Muscle of arm (tissue), 12 donors: ENCODE results near the gene FSIP1. TPM values are rescaled to one million over a fixed set of nuclear protein-coding genes. Genes with fewer than 3 reads are reported as not detected.

Source experiments
- DNase-seq: peaks from one replicate; pipeline ENCODE4 v3.0.0-alpha.2; 2013
- polyA plus RNA-seq, 12 donors: library from polyadenylated mRNA; unstranded; fragments of 120-200 nt; gene quantifications; one replicate each; pipeline ENCODE4 v1.2.1, GENCODE V29; 2013; ENCODE audit not compliant: insufficient read length in 12 of 12

Gene FSIP1
- polyA plus RNA-seq, 12 donors = 0.11 to 0.97 (median 0.43) TPM; not detected in 2

DNA sequence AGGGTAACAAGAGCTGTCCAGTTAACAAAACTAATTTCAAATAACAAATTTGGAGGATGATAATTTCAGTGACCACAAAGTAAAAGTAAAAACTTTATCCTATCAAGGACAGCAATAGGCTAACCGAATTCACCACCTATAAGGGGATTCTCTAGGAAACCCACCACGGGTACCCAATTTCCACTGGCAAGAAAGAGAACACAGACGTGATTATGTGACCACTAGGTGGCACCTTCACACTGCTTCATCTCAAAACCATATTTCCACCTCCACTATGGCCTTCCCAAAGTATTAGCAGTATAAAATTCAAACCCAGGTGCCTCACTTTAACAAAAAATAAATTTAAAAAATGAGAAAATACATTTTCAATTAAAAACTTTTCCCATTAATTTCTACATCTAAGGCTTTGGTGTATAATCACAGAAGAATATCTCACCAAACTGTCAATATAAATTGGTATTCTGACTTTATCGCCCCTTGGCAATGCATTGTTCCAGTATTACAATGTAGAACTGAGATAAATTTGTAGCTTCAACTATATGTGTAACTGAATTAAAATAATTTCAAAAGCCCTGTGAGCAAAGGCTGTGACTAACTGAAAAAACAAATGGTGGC, 96.5 kb downstream of the FSIP1 start:
- peak; percentile 74 for DNase-seq

DNA sequence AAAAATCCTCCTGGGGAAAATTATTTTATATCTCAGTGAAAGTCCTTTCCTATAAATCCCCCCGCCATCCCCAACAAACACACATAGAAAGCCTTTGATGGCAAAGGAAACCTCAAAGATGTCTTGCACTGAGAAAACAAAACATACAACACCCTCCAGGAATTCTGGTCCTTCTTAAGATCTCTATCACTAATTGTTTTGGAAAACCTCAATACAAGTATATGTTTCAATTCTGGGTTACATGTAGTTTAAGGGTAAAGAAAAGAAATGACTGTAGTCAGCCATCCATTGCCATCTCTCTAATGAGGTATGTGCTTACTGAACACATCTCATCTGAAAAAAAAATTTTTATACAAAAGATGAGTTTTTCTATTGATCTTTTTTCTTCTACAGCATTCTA, 97.3 kb downstream of the FSIP1 start:
- DNase-seq = no peak

DNA sequence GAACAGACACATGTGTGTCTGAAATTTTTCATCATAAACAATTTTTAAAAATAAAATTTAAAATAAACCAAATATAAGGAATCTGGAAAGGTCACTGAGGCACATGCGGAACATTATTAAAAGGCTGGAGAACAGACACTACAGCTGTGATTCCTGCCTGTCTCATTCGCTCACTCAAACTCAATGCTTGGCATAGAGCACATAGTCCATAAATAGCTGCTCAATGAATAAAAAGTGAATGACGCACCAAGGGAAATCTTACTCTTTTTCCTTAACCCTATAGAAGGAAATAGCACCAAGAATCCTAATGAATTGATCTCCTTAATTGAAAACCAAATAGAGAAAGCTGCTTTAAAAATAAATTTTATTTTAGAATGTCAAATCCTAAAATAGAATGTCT, 98.4 kb downstream of the FSIP1 start:
- DNase-seq = no peak

DNA sequence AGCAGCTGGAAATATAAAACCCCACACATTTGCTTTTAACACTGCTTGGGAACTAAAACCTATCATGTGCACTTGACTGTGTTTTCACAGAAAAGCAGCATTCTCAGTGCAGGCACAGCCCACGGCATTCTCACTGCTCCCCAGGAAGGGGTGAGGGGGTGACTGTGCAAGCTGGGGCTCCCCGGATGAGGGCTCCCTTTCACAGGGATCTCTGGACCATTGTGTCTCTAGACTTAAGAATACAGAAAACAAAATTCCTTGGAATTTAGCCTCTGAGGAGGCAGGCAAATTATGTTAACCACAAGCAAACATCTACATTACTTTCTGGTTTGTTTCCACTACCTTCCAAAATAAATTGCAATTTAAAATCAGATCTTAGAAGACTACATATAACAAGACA, 100.3 kb downstream of the FSIP1 start:
- no peak for DNase-seq

DNA sequence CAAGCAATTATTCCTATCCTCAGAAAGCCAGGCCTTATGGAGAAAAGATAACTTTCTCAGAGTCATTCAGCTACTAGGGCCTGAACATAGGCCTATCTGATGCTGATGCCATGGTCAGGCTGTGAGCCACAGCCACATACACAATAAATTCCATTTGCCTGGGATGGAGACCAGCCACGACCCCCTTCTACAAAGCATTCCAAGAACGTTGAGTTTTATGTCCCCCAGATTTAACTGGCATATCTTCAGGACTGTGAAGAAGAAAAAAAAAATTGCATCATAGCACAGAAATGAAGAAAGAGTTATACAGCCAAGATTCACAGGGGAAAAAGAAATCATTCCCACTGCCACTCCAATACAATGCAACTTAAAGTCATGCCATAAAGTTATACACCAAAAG, 101.8 kb downstream of the FSIP1 start:
- no peak for DNase-seq

DNA sequence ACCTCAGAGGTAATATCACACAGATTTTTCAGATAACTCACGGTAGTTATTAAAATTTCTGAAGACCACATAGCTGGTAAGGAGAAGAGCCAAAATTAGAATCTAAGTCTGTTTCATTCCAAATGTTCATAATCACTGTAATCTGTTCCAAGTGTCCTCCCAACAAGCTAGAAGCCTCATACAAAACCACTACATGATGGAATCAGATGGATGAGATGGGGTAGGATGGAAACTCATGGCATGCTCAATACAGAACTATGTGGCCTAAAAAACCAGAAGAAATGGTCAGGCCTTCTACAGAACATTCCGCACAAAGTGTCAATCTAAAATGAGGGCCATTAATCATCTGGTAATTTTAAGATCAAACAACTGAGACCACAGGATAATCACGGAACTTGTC, 110.0 kb downstream of the FSIP1 start:
- no peak for DNase-seq

DNA sequence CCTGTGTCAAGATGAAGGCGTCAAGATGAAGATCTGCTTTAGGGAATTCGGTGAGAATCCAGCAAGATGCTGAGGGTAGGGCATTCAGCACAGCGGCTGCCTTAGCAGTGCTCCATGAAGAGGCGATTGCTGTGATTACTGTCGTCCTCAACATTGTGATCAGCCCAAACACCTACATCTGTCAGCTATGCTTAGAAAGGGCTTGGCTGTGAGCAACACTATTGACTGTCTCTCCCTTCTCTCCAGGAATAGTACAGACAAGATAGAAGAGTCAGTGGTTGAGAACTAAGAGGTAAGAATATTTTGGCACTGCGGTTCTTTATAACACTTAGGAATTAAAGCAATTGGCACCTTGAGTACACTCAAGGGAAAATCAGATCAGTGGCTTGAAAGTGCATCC, 110.5 kb downstream of the FSIP1 start:
- no peak for DNase-seq

DNA sequence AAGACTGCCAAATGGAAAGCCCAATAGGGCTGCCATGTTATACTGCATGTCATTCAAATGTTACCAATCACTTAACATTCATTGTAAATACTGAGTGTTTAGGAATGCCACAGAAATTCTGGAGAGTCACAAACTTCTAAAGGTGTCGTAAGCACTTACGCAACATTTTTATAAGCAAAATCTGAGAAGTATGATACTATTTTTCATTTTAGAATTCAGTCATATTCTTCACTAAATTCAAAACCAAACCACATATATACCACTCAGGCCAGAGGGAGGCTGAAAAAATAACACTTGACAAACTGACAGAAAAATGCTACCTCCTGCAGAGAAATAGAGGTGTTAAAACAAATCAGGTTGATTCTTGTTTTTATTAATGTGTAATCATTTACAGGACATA, 112.0 kb downstream of the FSIP1 start:
- no peak for DNase-seq

DNA sequence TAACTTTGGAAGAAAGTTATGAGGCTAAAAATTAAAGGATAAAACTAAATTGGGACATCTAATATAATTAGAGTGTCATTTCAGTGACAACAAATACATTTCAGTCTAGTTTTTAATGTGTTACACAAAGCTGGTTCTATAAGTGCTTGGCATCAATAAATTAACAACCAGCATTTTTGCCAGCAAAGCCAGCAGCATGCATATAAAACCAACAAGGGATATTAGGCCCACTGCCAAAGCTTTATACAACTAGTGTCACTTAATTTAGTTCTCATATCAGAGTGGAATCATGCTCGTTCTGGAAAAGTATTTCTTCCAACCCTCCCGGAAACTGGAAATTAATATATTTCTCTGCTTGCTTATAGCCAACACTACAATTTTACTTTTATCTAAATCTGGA, 113.0 kb downstream of the FSIP1 start:
- no peak for DNase-seq

DNA sequence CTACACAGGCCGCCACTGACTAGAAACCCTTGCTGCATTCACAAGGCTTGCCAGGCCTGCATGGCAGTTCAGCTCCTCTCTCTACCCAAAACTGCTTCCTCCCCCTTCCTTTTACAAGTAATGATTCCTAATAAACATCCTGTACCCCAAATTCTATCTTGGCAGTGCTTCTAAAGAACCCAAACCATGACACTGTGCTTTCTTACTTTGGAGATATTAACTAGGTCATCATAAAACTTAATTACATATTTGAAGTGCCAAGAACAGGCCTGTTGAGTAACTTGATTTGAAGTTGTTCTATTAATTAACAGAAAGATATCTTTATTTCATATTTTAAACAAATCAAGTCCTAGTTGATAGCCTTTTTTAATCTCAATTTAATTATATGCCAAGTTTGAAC, 113.4 kb downstream of the FSIP1 start:
- no peak for DNase-seq

DNA sequence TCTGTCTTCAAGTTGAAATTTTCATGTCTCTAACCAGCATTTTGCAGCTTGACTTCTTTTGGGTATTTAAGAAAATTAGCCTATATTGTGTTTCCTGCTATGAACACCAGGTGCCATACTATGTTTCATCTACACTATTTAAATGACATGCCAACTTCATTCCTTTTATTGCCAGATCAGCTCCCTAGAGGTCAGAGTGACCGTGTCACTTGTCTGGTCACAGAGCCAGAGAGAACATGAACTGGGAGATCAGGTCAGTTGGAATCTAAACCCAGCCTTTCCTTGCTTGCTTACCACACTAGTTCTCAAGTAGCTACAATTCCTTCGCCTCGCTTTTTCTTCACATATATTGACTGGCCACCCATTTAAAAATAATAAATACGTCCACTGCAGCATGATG, 114.2 kb downstream of the FSIP1 start:
- DNase-seq = no peak

DNA sequence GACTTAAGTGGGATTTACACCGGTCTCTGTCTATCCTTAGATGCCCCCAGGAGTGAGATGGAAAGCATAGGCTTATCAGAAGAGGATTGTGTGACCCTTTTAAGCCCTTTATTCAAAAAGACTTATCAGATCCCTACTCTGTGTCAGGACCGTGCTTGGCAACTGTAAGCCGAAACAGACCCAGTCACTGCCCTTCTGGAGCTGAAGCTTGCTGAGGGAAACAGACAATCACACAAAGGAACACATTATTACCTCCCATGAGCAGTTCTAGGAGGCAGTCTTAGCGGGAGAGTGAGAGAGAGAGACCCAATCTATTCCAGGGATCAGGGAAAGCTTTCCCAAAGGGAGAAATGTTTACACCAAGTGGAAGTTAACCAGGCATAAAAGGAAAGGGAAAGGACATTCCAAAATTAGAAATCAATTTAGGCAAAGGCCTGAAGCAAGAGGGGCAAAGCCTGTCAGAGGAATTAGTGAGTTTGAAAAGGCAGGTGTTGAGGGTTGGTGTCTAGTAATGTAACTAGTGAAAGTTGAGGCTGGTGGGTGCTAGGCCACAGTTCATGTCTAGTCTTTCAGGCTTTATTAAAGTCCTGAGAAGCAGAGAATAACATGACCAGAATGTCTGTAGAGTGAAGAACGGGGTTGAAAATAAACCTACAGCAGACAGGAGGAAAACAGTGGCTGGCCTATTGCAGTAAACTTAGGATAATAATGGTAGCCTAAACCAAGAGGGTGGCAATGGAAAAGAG, 115.1 kb downstream of the FSIP1 start:
- DNase-seq = no peak

DNA sequence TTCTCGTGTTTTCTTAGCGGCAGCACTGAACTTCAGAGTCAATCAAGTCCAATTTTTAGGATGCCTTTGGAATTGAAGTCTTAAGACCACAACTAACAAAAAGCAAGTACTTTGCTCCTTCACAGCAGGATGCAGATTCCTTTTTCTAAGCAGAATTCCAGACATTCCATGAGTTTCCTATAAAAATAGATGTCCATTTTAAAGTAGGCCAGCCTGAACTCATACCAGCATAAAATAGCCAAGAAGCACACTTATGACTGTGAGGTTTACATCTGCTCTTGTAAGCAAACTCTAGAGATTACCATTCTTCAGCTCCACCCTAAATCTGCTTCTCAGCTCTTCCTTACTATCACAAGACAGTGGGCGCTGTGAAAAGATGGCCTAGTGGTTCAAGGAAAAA, 116.0 kb downstream of the FSIP1 start:
- no peak for DNase-seq

DNA sequence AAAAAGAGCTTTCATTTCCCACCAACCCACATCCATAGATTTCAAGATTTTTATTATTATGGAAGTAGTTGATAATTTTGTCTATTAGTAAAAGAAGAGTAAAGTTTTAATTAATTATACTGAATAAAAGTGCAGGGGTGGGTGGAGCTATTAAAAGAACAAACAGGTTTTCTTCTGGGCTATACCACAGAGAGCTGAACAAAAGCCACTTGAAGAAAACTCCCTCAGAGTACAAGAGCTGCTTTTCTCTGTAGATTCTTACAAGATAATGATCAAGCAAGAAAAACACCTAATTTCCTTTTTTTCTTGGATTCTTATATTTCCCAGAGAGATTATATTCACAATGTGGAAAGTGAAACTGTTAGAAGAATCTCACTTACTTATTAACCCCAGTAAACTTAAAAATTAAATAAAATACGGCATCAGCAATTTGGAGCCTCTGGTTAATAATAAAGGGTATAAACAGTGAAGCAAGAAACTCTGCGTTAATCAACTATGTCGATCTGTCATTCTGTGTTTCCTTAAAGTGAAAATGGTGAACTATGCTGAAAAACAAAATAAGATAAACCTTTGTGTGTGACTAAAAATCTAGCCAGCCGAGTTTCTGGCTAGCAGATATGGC, 116.9 kb downstream of the FSIP1 start:
- no peak for DNase-seq

DNA sequence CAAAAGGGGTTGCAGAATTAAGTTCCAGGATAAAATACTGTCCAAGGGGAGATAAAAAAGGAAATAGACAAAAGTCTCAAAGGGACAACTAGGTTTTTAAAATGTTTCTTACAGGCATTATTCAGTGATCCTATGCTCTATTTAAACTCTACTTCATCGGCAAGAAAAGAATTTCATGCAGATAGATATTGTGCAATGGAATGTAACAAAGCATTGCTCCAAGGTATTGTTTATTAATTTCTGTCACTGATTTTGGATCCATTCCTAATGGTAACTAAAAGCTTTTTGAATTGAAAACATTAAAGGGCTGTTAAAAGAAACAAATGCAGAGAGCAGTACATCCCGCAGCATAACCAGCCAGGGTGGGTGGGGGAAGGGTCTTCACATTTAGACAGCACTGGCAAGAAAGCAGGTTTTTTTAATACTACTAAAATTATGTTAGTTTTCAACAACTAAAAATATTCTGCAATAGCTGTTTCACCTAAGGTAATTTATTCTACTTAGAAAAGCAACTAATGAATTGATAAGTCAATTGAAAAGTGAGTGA, 118.9 kb downstream of the FSIP1 start:
- no peak for DNase-seq

DNA sequence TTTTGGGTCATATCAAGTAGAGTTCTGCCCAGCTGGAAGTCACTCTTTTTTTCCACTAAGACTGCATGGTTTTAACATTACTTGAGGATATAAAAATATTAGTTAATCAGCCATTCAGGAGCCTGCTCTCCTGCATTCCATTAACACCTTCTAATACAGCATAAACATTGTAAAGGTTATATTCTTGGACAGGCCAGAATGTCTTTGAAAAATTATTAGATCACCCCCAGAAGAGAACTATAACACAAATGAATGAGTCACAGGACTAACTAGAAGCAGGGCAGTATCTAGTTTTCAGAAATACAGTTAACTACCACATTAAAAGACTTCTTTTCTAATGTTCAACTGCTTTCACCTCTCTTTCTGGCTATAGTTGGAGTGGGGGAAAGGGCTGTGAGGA, 120.9 kb downstream of the FSIP1 start:
- DNase-seq = no peak

DNA sequence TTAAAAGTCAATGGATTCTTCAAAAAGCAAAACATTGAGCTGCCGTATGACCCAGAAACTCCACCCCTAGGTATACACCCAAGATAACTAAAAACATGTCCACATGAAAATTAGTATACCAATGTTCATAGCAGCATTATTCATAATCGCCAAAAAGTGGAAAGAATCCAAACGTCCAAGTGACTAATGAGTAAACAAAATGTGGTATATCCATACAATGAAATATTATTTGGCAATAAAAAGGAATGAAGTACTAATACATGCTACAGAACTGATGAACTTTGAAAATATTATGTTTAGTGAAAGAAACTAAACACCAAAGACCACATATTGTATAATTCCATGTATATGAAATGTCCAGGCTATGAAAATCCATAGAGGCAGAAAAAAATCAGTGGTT, 123.9 kb downstream of the FSIP1 start:
- DNase-seq = no peak

DNA sequence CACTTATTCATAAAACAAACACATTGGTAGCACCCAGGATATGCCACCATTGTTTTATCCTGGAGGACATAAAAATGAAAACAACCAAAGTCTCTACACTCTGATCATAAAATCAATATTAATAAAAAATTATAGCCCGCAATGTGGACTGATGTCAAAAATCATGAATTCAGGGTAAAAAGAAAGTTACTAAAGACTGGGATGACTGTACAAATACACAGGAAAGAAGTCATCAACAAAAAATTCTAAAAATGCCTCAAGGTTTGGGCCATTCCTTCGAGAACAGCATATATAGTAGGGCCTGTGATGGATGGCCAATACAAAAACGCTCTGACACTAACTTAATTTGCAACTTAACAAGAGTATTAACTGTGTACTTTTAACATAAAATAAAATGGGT, 125.0 kb downstream of the FSIP1 start:
- DNase-seq = no peak

DNA sequence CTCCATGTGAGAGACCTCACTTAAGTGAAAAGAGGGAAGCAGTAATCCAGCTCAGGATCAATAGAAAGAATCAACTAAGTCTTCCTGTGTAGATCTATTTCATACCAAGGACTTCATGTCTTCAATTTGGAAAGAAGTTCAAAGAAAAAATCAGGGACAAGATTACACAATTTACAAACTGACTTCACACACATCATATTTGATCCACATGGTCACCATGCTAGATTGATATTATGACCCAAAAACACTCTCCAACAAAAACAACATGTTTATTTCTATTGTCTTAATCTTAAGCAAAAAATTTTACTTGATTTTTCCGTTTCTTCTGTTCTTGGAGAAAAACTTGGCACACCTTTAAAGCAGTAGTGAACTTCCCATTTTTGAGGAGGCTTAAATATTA, 125.5 kb downstream of the FSIP1 start:
- DNase-seq = no peak

DNA sequence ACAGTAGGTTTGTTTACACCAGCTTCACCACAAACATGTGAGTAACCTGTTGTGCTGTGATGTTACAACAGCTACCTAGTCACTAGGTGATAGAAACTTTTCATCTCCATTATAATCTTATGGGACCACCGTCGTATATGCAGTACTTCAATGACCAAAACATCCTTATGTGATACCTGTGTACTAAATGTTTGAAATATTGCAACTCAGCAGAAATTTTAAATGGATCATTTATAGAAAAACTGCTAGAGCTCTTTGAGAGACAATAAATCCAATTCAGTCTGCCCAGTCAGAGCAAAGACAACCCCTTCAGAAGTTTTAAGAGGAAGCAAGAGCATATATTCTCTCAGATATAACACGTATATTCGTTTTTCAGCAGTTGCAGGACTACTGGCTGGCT, 128.3 kb downstream of the FSIP1 start:
- DNase-seq = no peak

DNA sequence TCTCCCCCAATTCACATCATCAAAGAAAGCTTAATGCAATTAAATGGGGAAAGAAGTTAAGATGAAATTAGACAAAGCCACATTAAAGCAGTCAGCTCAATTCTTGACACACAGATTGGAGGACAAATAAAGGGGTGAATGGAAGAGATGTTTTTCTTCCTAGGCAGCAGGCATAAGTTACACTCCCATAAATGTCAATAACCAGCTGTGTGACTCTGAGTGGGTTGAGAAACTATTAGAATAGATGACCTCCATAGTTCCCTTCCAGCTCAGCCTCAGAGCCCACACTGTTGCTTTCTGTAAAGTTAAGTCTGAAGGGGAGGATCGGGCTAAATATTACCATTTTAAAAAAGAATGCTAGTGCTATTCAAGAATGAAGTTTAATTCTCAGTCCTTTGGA, 130.8 kb downstream of the FSIP1 start:
- DNase-seq = no peak

DNA sequence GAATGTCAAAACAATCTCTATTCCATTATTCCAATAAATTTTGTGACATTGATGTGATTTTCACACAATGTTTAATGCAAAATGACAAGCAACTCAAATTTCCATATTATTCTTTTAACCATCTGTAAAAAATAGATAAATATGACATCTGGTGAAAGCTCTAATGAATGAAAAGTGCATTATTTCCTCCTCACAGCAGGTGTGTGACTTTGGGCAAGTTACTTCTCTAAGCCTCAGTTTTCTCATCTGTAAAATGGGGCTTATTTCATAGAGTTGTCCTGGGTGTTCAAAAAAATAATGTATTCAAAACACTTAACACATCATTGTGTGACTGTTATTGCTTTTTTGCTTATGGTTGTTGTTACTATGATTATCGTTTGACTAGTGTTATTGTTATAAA, 131.3 kb downstream of the FSIP1 start:
- no peak for DNase-seq

DNA sequence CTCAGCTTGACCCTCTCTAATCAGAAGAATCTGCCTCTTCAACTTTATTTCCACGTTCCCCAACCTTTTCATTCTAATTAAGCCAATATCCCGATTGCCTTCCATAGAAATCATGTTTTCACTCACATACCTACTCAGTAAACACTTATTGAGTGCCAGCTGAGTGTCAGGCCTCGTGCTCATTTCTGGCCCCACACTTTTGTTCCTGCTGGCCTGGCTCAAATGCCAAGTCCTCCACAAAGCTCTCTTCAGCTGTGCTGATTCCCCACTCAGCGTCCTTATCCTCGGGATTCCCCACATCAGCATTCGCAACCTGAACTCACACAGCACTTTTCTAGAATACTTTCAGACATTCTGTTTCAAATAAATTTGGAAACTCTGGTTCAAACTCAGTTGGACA, 132.9 kb downstream of the FSIP1 start:
- DNase-seq = no peak
